Adipocyte (in vitro differentiated cells): ENCODE data around the gene IQCF2.

Experiments used
- DNase-seq: peaks from one replicate; pipeline ENCODE4 v3.0.0-alpha.2; 2015; ENCODE audit warnings: low read depth
- H3K27me3 ChIP-seq: replicated peaks from 2 replicates; pipeline ENCODE4 v1.7.0; 2013; ENCODE audit warnings: mild to moderate bottlenecking, low read length, moderate library complexity; ENCODE audit not compliant: control insufficient read depth, insufficient read depth
- H3K36me3 ChIP-seq: 2 replicates; pipeline ENCODE4 v1.7.0; 2013; ENCODE audit warnings: low read length, mild to moderate bottlenecking, moderate library complexity; ENCODE audit not compliant: control insufficient read depth, insufficient read depth, severe bottlenecking
- H3K4me1 ChIP-seq: 2 replicates; pipeline ENCODE4 v1.7.0; 2013; ENCODE audit warnings: mild to moderate bottlenecking, low read length, moderate library complexity; ENCODE audit not compliant: control insufficient read depth, insufficient read depth
- H3K4me3 ChIP-seq: 2 replicates; pipeline ENCODE4 v1.7.0; 2013; ENCODE audit warnings: mild to moderate bottlenecking, low read length, moderate library complexity
- H3K9ac ChIP-seq: 2 replicates; pipeline ENCODE4 v1.7.0; 2013; ENCODE audit warnings: mild to moderate bottlenecking, low read length, moderate library complexity
- H3K9me3 ChIP-seq: 2 replicates; pipeline ENCODE4 v1.7.0; 2013; ENCODE audit warnings: mild to moderate bottlenecking, low read length, moderate library complexity; ENCODE audit not compliant: control insufficient read depth

The IQCF2 gene

GRCh38 chr3:51904034-51904823, 42.8 kb downstream of the IQCF2 start:
- H3K27me3 ChIP-seq, result peaks cover 3% of the 10 kb centered on the region

GRCh38 chr3:51908026-51908425, 46.6 kb downstream of the IQCF2 start:
- H3K4me1 ChIP-seq, result no peaks in the 10 kb centered on the region
- H3K9ac ChIP-seq, result no peak overlapping the region
- no peak overlapping the region for H3K4me3 ChIP-seq
- H3K36me3 ChIP-seq, result no peaks in the 10 kb centered on the region
- H3K9me3 ChIP-seq, result no peaks in the 10 kb centered on the region
- H3K27me3 ChIP-seq, result no peaks in the 10 kb centered on the region
- DNase-seq, result no peak

More at GRCh38 chr3:51904034-51904823, 42.8 kb downstream of the IQCF2 start:
- Histone ChIP-seq H3K36me3 (no peaks in the 10 kb centered on the region), H3K9me3 (no peaks in the 10 kb centered on the region), H3K9ac (no peak overlapping the region), H3K4me1 (no peaks in the 10 kb centered on the region), H3K4me3 (no peak overlapping the region)
- DNase-seq, result no peak
